SK-N-SH (cell line): ENCODE measurements around the gene NR2F1.

Experiments used
- EZH2phosphoT487 ChIP-seq: fragments of 200-600 bp; sonication (generic); IDR thresholded peaks from 2 replicates; pipeline ENCODE4 v1.6.1; 2017; ENCODE audit warnings: low read depth, mixed run types, mild to moderate bottlenecking, antibody characterized with exemption, moderate library complexity, borderline replicate concordance
- NFIC ChIP-seq: IDR thresholded peaks from 2 replicates; pipeline ENCODE4 v1.4.0; 2012; ENCODE audit warnings: borderline replicate concordance

DNA sequence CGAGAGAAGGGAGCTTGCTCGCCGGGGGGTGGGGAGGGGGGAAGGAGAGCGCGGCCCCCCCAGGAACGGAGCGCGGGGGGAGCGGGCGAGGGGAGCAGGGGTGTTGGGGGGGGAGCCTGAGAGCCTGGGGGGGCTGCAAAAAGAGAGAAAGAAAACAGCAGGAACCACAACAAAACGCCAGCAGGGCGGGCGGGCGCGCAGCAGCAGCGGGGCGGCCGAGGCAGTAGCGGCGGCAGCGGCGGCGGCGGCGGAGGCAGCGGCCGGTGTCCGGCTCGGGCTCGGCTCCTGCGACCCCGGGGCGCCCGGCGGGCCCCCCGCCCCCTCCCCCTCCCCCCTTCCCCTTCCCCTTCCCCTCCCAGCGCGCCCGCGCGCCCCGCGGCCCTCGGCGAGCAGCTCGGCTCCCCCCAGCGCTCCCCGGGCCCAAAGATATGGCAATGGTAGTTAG lies 1.6 kb downstream of the NR2F1 start:
- TF ChIP-seq NFIC (no peak), EZH2phosphoT487 (no peak)
